ENCODE data around the gene PIAS1.
"Not testable (repeated sequence)": the region's sequence is repeated elsewhere in the genome, so short reads cannot be mapped to it uniquely, and the experiment has no call there.

Gene PIAS1

DNA sequence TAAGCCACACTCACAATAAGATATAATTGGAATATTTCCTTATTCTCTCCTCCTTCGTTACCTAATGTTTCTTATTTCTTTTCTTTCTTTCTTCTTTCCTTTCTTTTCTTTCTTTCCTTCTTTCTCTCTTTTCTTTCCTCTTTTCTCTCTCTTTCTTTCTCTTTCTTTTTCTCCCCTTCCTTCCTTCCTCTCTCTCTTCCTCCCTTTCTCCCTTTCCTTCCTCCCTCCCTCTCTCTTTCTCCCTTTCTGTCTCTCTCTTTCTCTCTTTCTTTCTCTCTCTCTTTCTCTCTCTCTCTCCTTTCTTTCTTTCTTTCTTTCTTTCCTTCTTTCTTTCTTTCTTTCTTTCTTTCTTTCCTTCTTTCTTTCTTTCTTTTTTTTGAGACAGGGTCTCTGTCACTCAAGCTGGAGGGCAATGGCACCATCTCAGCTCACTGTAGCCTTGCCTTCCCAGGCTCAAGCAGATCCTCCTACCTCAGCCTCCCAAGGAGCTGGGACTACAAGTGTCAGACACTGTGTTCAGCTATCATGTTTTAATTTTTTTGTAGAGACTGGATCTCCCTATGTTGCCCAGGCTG lies 19.3 kb upstream of the PIAS1 start:
- DNase-seq, result no peak

DNA sequence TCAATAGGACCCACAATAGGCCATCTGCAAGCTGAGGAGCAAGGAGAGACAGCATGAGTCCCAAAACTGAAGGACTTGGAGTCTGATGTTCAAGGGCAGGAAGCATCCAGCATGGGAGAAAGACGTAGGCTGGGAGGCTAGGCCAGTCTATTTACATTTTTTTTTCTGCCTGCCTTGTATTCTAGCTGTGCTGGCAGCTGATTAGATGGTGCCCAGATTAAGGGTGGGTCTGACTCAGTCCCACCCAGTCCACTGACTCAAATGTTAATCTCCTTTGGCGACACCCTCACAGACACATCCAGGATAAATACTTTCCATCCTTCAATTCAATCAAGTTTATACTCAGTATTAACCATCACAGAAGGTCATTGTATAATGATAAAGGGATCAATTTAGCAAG lies 15.9 kb upstream of the PIAS1 start:
- DNase-seq, result no peak

DNA sequence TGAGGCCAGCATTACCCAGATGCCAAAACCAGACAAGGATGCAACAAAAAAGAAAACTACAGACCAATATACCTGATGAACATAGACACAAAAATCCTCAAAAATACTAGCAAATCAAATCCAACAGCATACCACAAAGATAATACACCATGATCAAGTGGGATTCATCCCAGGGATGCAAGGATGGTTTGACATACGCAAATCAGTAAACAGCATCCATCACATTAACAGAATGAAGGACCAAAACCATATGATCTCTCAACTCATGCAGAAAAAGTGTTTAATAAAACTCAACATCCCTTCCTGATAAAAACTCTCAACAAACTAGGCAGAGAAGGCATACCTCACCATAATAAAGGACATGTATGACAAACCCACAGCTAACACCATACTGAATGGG lies 14.0 kb upstream of the PIAS1 start:
- DNase-seq, result no peak

DNA sequence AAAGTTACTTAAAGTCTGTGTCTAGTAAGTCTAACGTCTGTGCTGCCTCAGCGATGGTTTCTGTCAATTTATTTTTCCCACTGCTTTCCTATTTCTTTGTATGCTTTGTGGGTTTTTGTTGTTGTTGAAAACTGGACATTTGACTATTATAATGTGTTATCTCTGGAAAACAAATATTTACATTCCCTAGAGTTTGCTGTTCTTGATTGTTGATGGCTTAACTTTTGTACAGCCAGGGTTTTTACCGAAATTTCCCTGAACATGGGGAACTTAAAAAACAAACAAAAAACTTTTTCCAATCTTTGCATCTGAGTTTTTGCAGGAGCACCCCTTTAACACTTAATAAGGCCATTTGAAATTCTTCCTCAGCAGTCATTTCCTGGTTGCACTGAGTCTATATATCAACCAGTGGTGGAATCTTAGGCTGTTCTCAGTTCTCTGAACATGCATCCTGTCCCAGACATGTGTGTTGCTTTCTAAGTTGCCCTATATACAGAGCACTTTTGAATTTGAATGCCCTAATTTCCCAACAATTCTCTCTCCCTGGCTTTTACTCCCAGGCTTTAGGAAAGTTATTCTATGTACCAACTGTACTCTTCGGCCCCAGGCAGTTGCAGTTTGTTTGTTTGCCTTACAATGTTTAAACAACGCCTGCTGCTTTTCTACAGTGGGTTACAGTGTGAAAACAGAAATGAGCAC lies 11.8 kb upstream of the PIAS1 start:
- DNase-seq, result no peak

- DNase-seq, result no peak
Observed at GRCh38 chr15:68042855-68043222, 11.3 kb upstream of the PIAS1 start.

DNA sequence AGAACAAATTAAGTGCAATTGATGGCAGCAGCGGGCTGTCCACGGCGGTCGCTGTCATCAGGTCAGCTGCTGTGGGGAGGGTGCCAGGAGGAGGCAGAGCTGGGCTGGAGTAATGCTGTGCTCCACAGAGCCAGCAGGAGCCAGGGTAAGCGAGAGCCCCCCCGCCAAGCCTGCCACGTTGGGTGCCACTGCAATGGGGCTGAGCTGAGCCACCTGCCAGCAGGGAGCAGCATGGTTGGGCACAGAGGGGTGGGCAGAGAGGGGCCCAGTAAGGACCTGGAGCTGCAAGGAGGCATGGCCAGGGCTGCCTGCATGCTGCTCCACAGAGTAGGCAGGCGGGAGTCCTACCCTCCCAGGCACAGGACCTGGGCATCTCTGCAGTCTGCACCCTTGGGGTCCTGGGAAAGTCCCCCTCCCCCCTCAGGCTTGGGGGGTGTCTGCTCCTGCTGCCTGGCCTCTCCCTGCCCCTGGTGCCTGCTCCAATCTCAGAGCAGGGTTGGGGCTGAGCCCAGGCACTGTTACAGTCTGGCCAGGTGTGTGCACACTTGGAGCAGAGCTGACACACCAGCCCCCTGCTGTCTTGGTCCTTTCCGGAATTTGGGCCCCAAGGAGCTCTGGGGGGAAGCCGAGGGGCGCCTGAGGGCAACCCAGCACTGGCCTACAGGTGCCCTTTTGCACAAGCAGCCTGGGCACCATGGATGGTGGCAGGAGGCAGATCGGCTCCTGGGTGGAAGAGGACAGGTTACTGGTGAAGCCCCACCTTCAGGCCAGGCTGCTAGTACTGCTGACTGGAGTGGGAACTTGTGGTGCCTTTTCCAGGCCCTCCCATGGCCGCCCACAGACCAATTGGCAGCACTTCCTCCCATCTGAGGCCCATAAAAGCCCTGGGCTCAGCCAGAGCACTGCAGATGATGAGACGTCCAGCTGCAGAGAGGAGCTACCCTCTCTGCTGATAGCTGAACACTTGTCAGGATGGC lies 8.5 kb upstream of the PIAS1 start:
- no peak for DNase-seq

GRCh38 chr15:68047826-68048225 lies 6.3 kb upstream of the PIAS1 start:
- DNase-seq, result no peak

GRCh38 chr15:68051109-68051508 lies 3.0 kb upstream of the PIAS1 start:
- no peak for DNase-seq

DNA sequence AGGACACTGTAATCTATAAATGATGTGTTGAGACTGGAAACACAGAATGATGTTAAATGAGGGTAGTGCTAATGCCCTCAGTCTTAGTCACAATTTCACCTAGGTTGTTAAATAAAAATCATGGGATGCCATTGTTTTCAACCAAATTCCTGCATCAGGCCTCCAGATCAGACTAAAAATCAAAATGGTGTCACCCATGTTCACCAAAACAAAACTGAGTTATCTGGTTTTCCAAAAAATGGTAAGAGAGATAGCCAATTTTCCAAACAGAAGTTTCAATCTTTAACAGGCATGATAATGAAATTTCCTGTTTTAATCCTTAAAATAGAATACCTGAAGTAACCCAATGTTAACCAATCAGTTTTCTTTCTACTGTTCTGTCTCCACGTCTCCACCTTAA lies 2.2 kb upstream of the PIAS1 start:
- DNase-seq, result no peak

DNA sequence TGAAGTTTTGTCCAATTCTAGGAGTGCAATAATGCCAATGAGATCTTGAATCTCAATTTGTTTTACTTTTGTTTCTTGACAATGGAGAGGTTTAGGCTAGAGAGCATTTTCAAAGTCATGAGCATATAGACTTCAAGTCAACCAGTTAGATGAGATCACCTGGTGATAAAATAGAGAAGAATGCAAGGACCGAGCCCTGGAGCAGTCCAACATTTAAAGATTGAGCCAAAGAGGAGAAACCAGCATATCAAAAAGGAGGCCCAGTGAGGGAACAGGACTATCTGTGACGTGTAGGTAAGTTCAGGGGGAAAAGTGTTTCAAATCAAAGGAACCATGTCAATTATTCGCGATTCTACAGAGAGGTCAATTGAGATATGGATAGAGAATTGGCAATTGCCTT lies 1.7 kb upstream of the PIAS1 start:
- no peak for DNase-seq

DNA sequence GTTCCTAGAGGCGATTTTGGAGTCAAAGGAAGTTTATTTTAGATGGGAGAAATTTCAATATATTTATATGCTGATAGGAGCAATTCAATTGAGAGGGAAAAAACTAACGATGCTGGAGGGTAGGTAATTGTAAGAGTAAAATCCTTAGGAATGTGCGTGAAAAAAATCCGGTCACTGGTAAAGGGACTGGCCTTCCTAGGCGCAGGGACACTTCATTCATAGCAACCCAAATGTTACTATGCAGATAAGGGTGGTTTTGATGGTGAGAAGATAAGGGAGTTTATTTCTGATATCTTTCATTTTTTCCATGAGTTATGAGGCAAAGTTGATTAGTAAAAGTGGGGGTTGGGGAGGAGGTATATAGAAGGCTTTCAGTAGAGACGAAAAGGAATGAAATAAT lies 1.1 kb upstream of the PIAS1 start:
- DNase-seq, result no peak

DNA sequence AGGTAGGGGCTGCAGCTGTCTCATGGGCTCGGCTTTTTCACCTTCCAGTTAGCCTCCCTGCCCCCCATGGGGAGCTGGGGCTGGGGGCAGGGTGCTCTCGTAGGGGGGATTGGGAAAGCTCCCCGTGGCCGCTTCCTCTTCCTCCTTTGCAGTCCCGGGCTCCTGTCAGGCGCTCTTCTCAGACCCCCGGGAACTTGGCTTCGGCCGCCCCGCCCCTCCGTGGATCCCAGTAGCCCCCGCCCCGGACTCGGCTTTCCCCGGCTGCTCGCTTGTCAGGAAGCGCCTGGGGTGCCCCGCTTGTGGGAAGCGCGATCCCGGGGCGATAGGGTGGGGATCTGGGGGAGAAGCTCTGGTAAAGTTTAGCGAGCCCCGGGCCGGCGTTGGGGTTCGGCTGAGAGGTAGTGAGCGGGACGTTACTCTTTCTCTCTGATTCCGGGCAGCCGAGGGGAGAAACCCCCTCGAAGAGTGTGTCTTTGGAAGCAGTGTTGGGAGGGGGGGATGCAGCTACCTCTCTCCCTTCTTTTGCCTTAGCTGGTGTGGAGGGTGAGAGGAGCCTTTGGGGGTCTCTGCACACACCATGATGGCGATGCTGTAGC lies 611 bp downstream of the PIAS1 start:
- DNase-seq, result peak; percentile 43

- DNase-seq, result peak; percentile 36
Observed at GRCh38 chr15:68055224-68055705, 1.1 kb downstream of the PIAS1 start.

DNA sequence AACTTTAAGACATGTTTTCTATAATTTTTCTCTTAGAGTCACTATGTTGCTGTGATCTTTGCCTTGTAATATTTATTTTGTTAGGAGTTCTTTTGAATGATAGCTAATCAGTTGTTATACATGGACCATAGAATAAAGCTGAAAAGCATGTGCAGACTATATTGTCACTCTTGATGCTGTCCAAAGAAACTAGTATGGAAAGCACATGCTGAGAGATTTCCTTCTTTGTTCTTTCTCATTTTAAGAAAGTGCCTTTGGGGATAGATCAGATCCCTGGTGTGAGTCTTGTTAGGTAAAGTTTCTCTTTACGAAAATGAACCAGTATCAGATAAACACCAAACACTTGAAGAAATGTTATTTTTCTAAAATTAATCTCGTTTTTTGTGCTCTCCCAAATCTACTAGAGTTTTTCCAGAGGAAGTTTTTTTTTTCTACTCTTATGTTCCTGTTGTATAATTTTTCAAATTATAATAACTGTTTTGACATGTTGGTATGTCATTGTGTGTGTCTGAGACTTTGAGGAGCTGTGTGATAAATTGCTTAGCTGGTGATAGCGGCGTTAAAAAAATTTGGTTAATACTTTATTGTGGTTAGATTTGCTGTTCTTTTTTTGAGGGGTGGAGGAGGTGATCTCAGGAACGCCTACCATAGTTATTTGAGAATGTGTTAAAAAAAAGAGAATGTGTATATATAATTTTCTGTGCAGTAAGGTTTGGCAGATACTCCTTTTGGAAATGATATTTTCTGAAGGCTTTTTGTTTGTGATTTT lies 2.2 kb downstream of the PIAS1 start:
- DNase-seq, result no peak

DNA sequence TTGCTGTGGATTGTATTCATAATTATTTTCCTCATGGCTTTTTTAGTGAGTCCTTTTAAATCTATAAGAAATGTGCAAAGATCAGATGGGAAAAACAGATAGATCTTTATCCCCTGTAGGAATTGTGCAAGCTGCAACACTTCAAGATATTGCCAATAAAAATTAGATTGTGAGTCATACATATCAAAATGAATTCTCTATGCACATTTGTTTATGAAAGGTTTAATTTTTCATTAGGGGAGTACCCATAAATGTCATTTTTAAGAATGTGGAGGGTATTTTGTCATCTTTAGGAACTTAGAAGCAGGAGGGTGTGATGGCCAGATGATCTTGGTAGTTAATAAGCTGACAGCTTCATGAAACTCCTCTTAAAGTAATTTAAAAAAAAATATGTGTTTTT lies 2.9 kb downstream of the PIAS1 start:
- DNase-seq, result no peak

- DNase-seq, result no peak
Observed at GRCh38 chr15:68057758-68058157, 3.6 kb downstream of the PIAS1 start.

DNA sequence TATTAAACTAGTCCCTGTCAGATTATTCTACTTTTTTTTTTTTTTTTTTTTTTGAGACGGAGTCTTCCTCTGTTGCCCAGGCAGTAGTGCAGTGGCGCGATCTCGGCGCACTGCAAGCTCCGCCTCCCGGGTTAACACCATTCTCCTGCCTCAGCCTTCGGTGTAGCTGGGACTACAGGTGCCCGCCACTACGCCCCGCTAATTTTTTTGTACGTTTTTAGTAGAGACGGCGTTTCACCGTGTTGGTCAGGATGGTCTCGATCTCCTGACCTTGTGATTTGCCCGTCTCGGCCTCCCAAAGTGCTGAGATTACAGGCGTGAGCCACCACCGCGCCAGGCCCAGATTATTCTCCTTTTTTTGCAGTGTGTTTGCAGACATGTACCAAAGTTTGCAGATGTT lies 4.9 kb downstream of the PIAS1 start:
- not testable (repeated sequence) for DNase-seq

- DNase-seq, result no peak
Observed at GRCh38 chr15:68059630-68060029, 5.5 kb downstream of the PIAS1 start.

- no peak for DNase-seq
Observed at GRCh38 chr15:68061171-68061570, 7.1 kb downstream of the PIAS1 start.

DNA sequence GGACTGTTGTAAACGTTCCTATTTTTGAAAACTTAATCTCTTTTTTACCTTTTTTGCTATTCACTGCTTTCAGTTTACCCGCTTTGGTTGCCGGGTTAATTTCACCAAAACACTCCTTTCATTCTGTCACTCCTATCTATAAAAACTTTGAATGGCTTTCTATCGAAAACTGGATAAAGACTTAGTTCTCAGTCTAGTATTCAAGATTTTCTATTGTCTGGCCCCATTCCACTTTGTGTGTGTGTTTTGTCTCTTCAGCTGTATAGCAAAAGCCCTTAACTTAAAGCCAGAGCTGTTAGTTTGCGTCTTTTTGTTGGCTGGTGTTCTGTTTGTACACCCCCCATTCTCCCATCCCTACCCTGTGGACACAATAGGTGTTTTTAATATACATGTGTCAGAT lies 7.5 kb downstream of the PIAS1 start:
- DNase-seq, result no peak

- no peak for DNase-seq
Observed at GRCh38 chr15:68062214-68062613, 8.1 kb downstream of the PIAS1 start.

DNA sequence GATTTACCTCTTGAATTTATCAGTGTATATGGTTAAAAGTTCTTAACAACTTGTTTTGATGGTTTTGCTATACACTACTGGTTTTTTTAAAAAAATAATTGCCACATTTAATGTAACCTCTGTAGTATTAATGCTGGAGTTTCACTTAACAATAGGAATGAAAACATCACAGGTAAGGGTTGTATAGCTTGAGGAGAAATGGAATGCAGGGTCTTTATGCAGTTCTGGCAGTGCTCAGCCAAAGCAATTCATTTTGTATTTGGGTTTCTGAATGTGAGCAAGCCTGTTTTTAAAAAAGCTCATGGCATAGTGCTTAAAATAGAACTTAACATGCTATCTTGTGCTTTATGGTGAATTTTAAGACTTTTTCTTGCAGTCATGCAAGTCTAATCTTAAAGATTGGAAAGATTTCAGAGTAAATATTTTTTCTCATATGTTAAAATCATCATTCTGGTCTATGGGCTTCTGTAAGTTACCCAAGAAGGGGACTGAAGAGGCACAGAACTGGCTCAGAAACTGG lies 8.9 kb downstream of the PIAS1 start:
- DNase-seq, result no peak
